HG03469 (cell line): Measurements from ENCODE around the gene HOXC5.
"Not testable (repeated sequence)": the region's sequence is repeated elsewhere in the genome, so short reads cannot be mapped to it uniquely, and the experiment has no call there.

Source experiments
- ATAC-seq: cut with Tn5 transposase; IDR thresholded peaks from one replicate; pipeline ENCODE4 v1.9.1; 2021; ENCODE audit warnings: mild to moderate bottlenecking, moderate library complexity, moderate number of reproducible peaks; ENCODE audit not compliant: unreplicated experiment

HOXC5 gene

DNA sequence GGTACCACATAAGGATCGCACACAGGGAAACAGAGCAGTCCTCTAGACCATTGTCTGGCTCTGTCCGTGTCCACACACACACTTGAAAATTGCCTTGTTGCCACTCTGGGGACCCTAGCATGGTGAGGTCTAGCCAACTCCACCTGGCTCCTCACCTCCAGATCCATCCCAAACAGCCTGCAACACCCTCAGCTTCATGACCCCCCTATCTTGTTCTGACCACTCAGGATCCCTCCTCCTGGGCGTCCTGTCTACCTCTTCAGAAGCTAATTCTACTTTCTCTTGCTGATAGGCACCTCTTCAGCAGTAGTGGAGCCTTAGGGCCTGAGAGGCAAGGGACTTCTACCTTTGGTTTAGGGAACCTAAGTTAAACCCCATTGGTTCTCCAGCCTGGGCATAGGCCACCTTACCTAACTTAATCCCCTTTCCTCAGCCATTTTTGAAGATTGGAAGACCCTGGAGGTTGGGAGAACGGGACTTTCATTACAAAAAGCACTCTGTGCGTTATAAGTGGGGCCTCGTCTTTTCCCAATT lies 697 bp upstream of the HOXC5 start:
- no peak for ATAC-seq

DNA sequence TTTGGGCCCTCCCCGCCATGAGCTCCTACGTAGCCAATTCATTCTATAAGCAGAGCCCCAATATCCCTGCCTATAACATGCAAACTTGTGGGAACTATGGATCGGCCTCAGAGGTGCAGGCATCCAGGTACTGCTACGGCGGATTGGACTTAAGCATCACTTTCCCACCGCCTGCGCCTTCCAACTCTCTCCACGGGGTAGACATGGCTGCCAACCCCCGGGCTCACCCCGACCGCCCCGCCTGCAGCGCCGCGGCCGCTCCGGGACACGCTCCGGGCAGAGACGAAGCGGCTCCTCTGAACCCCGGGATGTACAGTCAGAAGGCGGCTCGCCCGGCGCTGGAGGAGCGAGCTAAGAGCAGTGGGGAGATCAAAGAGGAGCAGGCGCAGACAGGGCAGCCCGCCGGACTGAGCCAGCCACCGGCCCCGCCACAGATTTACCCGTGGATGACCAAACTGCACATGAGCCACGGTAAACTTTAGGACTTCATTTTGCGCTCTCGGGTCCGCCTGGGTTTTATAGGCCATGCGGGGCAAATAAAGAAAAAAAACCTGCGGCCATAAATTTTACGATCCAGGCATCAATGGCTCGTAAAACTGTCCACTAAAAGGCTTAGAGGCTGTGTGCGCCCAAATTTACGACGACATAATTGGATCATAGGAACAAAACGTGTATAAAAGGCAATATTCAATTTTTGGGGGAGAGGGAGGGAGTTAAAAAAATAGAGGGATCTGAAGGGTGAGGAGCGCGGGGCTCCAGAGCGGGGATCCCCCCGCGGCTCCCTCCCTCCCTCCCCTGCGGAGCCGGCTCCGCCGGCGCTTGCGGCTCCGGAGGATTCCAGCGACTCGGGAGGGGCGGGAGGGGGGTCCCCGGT lies 493 bp downstream of the HOXC5 start:
- ATAC-seq = no peak

DNA sequence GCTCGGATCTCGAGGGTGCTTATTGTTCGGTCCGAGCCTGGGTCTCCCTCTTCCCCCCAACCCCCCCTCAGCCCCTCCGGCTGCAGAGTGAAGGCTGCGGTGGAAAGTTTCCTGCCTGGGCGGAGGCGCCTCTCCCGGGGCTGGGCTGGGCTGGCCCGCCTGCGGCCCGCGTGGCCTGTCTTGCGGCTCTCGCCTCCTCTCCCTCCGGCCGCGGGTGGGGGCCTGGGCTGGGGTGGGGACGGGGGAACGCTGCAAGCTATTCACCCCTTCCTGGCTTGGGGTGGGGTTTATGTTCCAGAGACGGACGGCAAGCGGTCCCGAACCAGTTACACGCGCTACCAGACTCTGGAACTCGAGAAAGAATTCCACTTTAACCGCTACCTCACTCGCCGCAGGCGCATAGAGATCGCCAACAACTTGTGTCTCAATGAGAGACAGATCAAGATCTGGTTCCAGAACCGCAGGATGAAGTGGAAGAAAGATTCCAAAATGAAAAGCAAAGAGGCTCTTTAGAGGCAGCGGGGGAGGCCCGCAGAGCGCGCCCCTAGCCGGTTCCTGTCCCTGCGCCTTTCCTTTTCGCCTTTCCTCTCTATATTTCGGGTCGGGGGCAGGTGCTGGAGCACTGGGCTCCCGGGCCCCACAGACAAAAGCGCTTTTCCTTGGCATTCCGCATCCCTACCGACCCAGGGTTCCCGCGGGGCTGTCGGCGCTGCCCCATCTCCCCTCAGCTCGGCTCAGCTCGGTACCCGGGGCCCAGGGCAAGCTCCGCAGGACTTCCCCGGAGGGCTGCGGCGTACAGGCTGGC lies 1.3 kb downstream of the HOXC5 start:
- ATAC-seq = no peak

GRCh38 chr12:54034785-54035310 lies 2.0 kb downstream of the HOXC5 start:
- ATAC-seq = no peak

- no peak for ATAC-seq
These were observed 2.9 kb downstream of the HOXC5 start for GRCh38 chr12:54035568-54036264.

GRCh38 chr12:54036620-54037359 lies 3.9 kb downstream of the HOXC5 start:
- no peak for ATAC-seq

- ATAC-seq = no peak
These were observed 4.8 kb downstream of the HOXC5 start for GRCh38 chr12:54037360-54038283.

DNA sequence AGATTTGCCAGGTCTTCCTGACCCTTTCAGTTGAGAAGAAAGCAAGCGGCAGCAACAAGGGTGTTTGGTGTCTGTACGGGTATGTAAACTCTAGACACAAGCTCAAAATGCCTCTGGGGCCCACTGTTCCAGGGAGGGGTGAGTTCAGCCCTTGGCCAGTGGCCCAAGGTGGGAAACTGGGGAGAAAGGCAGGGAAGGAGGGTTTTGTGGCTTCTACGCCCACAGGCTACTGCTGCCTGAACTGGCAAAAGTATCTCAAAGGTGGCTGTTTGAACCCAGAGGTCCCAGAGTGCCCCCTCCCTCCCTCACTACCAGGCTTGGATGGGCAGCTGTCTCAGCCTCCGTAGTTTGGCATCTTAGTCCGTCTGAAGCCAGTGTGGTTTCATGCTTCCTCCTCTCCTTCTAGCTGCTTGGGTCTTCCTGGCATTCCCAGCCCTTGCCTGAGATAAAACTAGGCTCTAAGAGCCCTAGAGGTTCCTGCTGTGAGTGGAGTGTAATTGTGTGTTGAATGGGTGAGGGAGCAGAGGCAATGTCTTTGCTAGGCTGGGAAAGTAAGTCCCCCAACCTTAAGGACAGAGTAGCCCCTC lies 5.5 kb downstream of the HOXC5 start:
- no peak for ATAC-seq

DNA sequence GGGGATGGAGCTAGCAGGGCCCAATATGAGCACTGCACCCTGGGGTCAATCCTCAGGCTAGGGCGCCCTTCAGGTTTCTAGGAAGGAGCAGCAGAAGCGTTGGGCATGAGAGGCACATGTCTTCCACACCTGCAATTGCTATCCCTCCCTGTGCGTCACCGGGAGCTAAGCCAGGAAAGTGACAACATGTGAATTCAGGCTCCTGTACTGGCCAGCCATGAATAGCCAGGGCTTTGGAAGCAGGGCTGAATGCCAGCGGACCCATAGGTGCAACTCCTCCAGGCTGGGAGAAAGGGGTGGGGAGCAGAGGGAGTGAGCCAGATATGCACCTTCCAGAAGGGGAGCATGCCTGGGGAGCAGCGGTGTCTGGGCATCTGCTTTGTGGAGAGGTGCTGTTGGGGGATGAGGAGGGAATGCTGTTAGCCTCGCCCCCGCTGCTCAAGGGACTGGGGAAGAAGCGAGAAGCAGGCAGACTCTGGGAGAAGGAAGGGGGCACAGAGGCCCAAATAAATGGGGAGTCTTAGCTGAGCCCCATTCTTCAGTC lies 6.1 kb downstream of the HOXC5 start:
- ATAC-seq = no peak

GRCh38 chr12:54039417-54040147 lies 6.7 kb downstream of the HOXC5 start:
- ATAC-seq = no peak

DNA sequence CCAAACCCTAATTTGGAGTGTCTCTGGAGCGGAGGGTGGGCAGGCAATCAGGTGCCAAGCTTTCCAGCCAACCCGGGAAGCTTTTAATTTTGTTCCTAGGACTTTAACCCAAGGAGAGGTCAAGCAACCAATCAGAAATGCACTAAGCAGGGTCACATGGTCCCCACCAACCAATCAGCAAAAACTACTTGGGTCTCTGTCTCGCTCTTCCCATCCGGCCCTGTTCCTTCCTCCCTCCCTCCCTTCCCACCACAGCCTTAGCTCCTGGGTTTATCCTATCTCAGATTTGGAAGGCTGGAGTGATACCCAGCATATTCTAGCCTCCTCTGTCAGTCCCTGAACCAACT lies 7.3 kb downstream of the HOXC5 start:
- ATAC-seq = no peak

- ATAC-seq = no peak
These were observed 7.8 kb downstream of the HOXC5 start for GRCh38 chr12:54040648-54041047.

DNA sequence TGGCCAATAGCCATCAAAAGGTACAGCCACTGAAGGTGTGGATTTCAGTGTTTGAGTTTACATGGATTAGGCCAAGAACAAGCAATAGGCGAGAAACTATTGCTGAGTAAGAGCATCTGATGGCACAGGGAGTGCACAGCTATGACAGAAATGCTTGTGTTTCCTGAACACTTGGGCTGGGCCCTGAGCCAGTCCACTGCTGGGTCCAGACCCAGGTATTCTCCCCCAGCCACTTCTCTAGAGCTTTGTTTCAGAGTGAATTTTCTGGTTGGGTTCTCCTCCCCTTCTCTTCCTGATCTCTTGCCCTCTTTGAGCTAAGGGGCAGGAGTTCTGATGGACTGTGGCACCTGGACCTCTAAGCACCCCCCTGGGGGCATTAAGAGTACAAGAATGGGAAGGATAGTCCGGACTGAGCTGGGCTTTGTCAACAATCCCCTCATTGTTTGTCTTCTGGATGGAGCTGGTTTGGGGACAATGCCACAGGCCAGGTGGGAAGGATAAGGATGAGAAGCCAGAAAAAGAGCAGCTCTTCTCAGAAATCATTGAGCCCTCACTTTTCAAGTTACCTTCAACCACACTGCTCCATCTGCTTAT lies 8.3 kb downstream of the HOXC5 start:
- no peak for ATAC-seq

- ATAC-seq = not testable (repeated sequence)
These were observed 9.2 kb downstream of the HOXC5 start for GRCh38 chr12:54042033-54042432.

DNA sequence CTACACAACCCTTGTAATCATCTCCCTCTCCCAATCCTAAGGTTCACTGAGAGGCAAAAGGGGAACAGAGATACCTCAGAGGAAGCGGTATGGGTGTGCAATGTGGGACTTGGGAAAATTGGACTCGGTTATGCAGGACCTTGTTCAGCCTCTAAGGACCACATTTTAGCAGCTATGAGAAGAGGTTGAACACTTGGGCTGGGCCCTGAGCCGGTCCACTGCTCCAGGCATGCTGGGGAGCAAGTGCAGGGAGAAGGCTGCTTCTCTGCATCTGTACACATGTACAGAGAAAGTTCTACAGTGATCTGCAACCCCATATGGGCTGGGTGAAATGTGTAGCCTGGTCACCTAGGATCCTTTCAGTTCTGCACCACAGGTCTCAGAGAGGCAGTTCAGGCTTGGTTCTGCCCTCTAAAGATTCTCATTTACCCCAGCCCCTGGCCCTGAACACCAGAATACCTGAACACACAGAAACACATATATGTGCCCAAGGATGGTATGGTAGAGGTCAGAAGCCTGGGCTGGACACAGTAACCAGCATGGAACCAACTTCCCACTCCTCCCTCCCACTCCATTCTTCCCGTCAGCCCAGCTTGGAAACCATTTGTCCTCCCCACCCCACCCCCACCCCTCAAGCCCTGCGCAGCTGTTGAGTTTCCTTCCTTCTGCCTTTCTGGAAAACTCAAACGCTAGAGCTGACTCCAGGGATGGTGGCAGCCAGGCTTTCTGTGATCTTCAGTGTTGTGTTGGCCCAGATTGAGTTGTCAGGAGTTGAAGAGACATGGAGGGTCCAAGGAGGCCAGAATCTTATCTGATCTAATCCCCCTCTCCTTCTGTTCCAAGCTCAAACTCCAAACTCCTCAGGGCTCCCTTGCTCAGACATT lies 10.4 kb downstream of the HOXC5 start:
- no peak for ATAC-seq

DNA sequence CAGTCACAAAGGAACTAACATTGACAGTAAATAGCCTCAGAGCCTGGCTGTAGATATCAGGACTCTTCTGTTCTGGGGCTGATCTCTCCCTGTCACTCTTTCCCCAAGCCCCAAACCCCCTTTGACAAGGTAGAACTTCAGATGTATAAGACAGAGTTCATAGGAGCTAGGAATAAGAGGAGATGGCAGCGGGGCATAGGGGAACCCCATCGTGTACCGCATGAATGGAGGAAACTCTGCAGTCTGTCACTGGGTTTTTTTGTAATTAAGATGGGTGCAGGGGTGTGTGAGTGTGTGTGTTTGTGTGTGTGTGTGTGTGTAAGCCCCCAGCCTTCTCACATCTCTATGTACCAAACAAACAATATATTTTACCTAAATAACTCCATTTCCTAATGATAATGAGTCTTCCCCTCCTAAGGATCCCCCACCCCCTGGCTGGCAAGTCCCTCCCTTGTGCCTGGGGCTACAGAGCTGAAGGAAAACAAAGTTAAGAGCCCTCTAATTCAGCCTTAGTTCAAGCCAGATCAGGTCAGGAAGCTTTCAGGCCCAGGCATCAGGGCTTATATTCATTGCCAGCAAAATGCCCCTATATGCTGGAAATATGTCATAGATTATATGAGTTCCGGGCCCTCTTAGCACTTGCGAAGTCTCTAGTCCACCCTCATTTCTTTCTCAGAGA lies 11.7 kb downstream of the HOXC5 start:
- no peak for ATAC-seq
